Smooth muscle cell (in vitro differentiated cells): ENCODE measurements around the gene EPHB4. TPM values are rescaled to one million over a fixed set of nuclear protein-coding genes. Genes with fewer than 3 reads are reported as not detected.
"Not testable (repeated sequence)": the region's sequence is repeated elsewhere in the genome, so short reads cannot be mapped to it uniquely, and the experiment has no call there.

Experiments
- DNase-seq: peaks from one replicate; lab custom pipeline; 2025; ENCODE audit not compliant: unreplicated experiment; lab: John Stamatoyannopoulos, UW
- H2AFZ ChIP-seq: fragments of 200-600 bp; sonication (generic); 2 replicates; pipeline ENCODE4 v1.6.0; 2016; ENCODE audit warnings: antibody characterized with exemption, low read depth, mild to moderate bottlenecking
- H3F3A ChIP-seq: fragments of 200-600 bp; sonication (generic); 2 replicates; pipeline ENCODE4 v1.6.0; 2017; ENCODE audit warnings: antibody characterized with exemption, low read depth
- H3K27ac ChIP-seq: fragments of 200-600 bp; sonication (generic); 2 replicates; pipeline ENCODE4 v1.5.1; 2016; ENCODE audit warnings: low read depth, mild to moderate bottlenecking
- H3K27me3 ChIP-seq: fragments of 200-600 bp; sonication (generic); 2 replicates; pipeline ENCODE4 v1.6.1; 2016; ENCODE audit warnings: low read depth, mild to moderate bottlenecking
- H3K36me3 ChIP-seq: fragments of 200-600 bp; sonication (generic); 2 replicates; pipeline ENCODE4 v1.5.1; 2016; ENCODE audit warnings: low read depth
- H3K4me1 ChIP-seq: fragments of 200-600 bp; sonication (generic); 2 replicates; pipeline ENCODE4 v1.5.1; 2016; ENCODE audit warnings: low read depth
- H3K4me2 ChIP-seq: fragments of 200-600 bp; sonication (generic); 2 replicates; pipeline ENCODE4 v1.6.0; 2016; ENCODE audit warnings: mild to moderate bottlenecking
- H3K4me3 ChIP-seq: fragments of 200-600 bp; sonication (generic); 2 replicates; pipeline ENCODE4 v1.5.1; 2016; ENCODE audit warnings: mild to moderate bottlenecking
- H3K79me2 ChIP-seq: fragments of 200-600 bp; sonication (generic); 2 replicates; pipeline ENCODE4 v1.6.0; 2016; ENCODE audit warnings: low read depth, mild to moderate bottlenecking
- H3K9ac ChIP-seq: fragments of 200-600 bp; sonication (generic); 2 replicates; pipeline ENCODE4 v1.6.0; 2016; ENCODE audit warnings: low read depth
- H3K9me3 ChIP-seq: fragments of 200-600 bp; sonication (generic); replicated peaks from 2 replicates; pipeline ENCODE4 v1.5.1; 2016; ENCODE audit warnings: low read depth
- H4K20me1 ChIP-seq: fragments of 200-600 bp; sonication (generic); 2 replicates; pipeline ENCODE4 v1.6.0; 2016; ENCODE audit warnings: low read depth
- CTCF ChIP-seq: fragments of 200-600 bp; sonication (generic); IDR thresholded peaks from 2 replicates; pipeline ENCODE4 v1.5.1; 2017; ENCODE audit warnings: borderline replicate concordance, mild to moderate bottlenecking, antibody characterized with exemption; ENCODE audit not compliant: insufficient read depth, poor library complexity, severe bottlenecking
- whole genome bisulfite sequencing: methylation state at CpG from one replicate; pipeline ENCODE4 v1.1.7; 2016; ENCODE audit warnings: low lambda C conversion rate; 5-methylcytosine and 5-hydroxymethylcytosine counted together
- polyA plus RNA-seq: library from polyadenylated mRNA; unstranded; fragments of >200 nt; fragmentation: Nextera tagmentation; extraction: Ambion mirVana; gene quantifications from 2 replicates; pipeline ENCODE4 v1.2.1, GENCODE V29; 2016
- total RNA-seq: library from RNA; depleted of rRNA; stranded (reverse); fragments of >200 nt; gene quantifications from 2 replicates; pipeline ENCODE4 v1.2.3, GENCODE V29; 2014

Gene EPHB4
- total and polyA plus RNA-seq, 2 experiments from 2014 or later = 49.4 to 50.5 TPM

GRCh38 chr7:100811480-100811879 is 15.8 kb downstream of the EPHB4 start:
- Histone ChIP-seq H3K36me3 (peaks cover 11% of the 10 kb centered on the region), H2AFZ (no peak overlapping the region)
- 95% methylated on average over 6 of the region's 6 CpGs for WGBS

GRCh38 chr7:100808354-100808875 is 18.9 kb downstream of the EPHB4 start:
- no peaks in the 10 kb centered on the region for H3K36me3 ChIP-seq
- H3K27me3 ChIP-seq = no peaks in the 10 kb centered on the region
- no peak for TF ChIP-seq CTCF
- no peak overlapping the region for H2AFZ ChIP-seq
- no peak for DNase-seq
- WGBS = 94% methylated on average over 5 of the region's 5 CpGs
- no peak overlapping the region for H3K4me3 ChIP-seq
- H4K20me1 ChIP-seq = peaks cover 33% of the 10 kb centered on the region
- no peaks in the 10 kb centered on the region for H3K9me3 ChIP-seq
- no peak overlapping the region for H3K9ac ChIP-seq
- no peak overlapping the region for H3K27ac ChIP-seq
- H3F3A ChIP-seq = peaks cover 8% of the 10 kb centered on the region
- H3K4me1 ChIP-seq = peaks cover 6% of the 10 kb centered on the region
- no peak overlapping the region for H3K4me2 ChIP-seq
- no peaks in the 10 kb centered on the region for H3K79me2 ChIP-seq

More at GRCh38 chr7:100811480-100811879, 15.8 kb downstream of the EPHB4 start:
- Histone ChIP-seq H3K27ac (no peak overlapping the region), H3K9me3 (no peaks in the 10 kb centered on the region), H3K4me2 (no peak overlapping the region), H3F3A (no peaks in the 10 kb centered on the region), H3K9ac (no peak overlapping the region), H3K4me1 (no peaks in the 10 kb centered on the region), H3K27me3 (no peaks in the 10 kb centered on the region), H4K20me1 (peaks cover 37% of the 10 kb centered on the region), H3K4me3 (no peak overlapping the region), H3K79me2 (no peaks in the 10 kb centered on the region)
- TF ChIP-seq CTCF = no peak
- DNase-seq = no peak

- H3K9me3 ChIP-seq, DNase-seq, H3K4me3 ChIP-seq, H3K27me3 ChIP-seq, H2AFZ ChIP-seq, H3K79me2 ChIP-seq, H3K9ac ChIP-seq, H3K27ac ChIP-seq, H3K36me3 ChIP-seq, H3K4me2 ChIP-seq: not testable (repeated sequence)
- H4K20me1 ChIP-seq = peaks cover 47% of the 10 kb centered on the region
- H3F3A ChIP-seq = peaks cover 17% of the 10 kb centered on the region
- 99% methylated on average over 6 of the region's 6 CpGs for WGBS
- H3K4me1 ChIP-seq = peaks cover 15% of the 10 kb centered on the region
Observed at GRCh38 chr7:100806883-100807282, 20.4 kb downstream of the EPHB4 start.

- no peak for TF ChIP-seq CTCF
- Histone ChIP-seq H3K79me2 (no peaks in the 10 kb centered on the region), H4K20me1 (peaks cover 47% of the 10 kb centered on the region), H3K9ac (no peak overlapping the region), H3K27me3 (no peaks in the 10 kb centered on the region), H3K4me3 (no peak overlapping the region), H3K27ac (no peak overlapping the region), H3F3A (peaks cover 17% of the 10 kb centered on the region), H3K4me2 (no peak overlapping the region), H3K9me3 (no peaks in the 10 kb centered on the region), H2AFZ (no peak overlapping the region), H3K4me1 (peaks cover 15% of the 10 kb centered on the region), H3K36me3 (no peaks in the 10 kb centered on the region)
- DNase-seq = no peak
- WGBS = 95% methylated on average over 9 of the region's 9 CpGs
Observed at GRCh38 chr7:100806276-100806675, 21.0 kb downstream of the EPHB4 start.
